Astrocyte (in vitro differentiated cells and primary cell): ENCODE measurements around the gene VWA2.

Source experiments
- EZH2 ChIP-seq: IDR thresholded peaks from 2 replicates; pipeline ENCODE4 v1.6.1; 2012; ENCODE audit warnings: mild to moderate bottlenecking, low read length, inconsistent platforms; ENCODE audit not compliant: insufficient read depth
- TF ChIP-seq, protein P1 (sequence below): IDR thresholded peaks from 2 replicates; pipeline ENCODE4 v1.5.1; 2011; ENCODE audit warnings: low read depth, mild to moderate bottlenecking, inconsistent platforms, low read length, moderate library complexity; ENCODE audit not compliant: insufficient read depth

DNA sequence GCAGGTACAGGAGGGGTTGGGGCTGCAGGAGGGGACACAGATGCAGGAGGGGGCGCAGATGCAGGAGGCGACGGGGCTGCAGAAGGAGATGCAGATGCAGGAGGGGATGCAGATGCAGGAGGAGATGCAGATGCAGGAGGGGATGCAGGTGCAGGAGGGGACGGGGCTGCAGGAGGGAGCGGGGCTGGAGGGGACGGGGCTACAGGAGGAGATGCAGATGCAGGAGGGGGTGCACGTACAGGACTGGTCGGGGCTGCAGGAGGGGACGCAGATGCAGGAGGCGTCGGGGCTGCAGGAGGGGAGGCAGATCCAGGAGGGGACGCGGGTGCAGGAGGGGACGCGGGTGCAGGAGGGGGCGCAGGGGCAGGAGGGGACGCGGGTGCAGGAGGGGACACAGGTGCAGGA is 66.5 kb downstream of the VWA2 start:
- TF ChIP-seq, protein P1, sequence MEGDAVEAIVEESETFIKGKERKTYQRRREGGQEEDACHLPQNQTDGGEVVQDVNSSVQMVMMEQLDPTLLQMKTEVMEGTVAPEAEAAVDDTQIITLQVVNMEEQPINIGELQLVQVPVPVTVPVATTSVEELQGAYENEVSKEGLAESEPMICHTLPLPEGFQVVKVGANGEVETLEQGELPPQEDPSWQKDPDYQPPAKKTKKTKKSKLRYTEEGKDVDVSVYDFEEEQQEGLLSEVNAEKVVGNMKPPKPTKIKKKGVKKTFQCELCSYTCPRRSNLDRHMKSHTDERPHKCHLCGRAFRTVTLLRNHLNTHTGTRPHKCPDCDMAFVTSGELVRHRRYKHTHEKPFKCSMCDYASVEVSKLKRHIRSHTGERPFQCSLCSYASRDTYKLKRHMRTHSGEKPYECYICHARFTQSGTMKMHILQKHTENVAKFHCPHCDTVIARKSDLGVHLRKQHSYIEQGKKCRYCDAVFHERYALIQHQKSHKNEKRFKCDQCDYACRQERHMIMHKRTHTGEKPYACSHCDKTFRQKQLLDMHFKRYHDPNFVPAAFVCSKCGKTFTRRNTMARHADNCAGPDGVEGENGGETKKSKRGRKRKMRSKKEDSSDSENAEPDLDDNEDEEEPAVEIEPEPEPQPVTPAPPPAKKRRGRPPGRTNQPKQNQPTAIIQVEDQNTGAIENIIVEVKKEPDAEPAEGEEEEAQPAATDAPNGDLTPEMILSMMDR, result no peak
- TF ChIP-seq EZH2, result no peak
